ENCODE measurements around the gene PROX1. TPM values are rescaled to one million over a fixed set of nuclear protein-coding genes. Genes with fewer than 3 reads are reported as not detected.
A peak's percentile ranks its signal among the peaks of the same experiment; 100 is the strongest.

The PROX1 gene
- total RNA-seq, 3 donors from 2014 or later, result 1.8 to 7.5 (median 5.7) TPM

DNA sequence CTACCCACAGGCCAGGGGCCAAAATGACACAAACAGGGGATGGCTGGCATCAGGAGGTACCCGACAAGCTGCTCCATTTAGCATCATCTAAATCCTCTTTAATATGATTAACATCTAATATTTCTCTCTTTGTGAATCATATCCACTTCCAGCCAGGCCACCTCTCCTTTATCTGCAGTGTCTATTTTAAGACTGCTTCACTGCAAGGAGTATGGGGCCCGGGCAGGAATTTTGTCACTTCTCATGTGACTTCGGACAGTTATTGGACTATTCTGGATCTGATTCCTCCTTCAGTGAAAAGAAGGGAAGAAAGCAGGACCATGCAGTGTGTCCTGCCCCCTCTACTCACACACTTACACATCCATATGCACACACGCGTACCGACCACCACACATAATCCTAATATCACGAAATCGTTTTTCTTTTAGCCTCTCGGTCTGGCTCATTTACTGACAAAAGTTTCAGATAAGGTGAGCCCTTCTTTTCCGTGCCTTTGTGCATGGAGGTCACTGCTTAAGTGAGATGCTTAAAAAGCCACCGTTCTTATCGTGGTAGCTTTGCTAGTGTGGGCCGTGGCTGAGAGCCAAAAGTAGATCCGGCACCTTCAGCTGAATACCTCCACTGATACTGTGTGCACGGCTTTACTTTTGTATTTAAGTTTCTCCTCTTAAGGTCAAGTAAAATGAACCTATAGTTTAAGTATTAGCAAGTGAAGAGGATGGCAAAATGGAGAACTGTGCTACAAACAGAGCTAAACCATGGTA, 26.0 kb downstream of the PROX1 start:
- Histone ChIP-seq H3K4me3 (no peak overlapping the region), H3K4me1 (no peaks in the 10 kb centered on the region), H3K9me3 (no peaks in the 10 kb centered on the region), H3K27ac (no peak overlapping the region), H3K27me3 (no peaks in the 10 kb centered on the region), H3K36me3 (no peaks in the 10 kb centered on the region)
- intact Hi-C loops (cut with DNase I; ENCODE audit: low total_unique reads), result no loop called here
- DNase-seq (ENCODE audit: low spot score in 2 of 2), result no peak
- TF ChIP-seq POLR2A (IDR thresholded peaks at IDR 0.05), result no peak
- TF ChIP-seq CTCF (IDR thresholded peaks at IDR 0.05), result no peak
- TF ChIP-seq POLR2AphosphoS5 (IDR thresholded peaks at IDR 0.05), result no peak

DNA sequence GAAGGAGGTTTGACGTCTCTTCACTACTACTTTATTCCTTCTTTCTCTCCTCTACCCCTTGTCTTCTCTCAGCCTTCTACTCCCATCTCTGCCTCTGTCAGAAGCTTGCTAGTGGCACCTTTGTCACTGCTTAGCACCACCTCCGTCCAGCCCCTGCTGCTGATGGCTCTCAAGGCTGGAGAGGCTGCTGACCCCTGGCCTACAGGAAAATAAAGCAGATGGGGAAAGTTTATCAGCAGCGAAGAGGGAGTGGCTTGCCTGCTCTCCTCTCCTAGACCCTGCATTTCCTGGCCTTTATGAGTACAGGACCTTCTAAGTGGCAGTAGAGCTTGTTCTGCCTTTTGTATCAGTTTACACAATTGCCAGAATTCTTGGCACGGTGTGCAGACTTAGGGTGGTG, 27.0 kb downstream of the PROX1 start:
- Histone ChIP-seq H3K36me3 (no peaks in the 10 kb centered on the region), H3K27ac (no peak overlapping the region), H3K27me3 (no peaks in the 10 kb centered on the region), H3K4me3 (no peak overlapping the region), H3K4me1 (no peaks in the 10 kb centered on the region), H3K9me3 (no peaks in the 10 kb centered on the region)
- TF ChIP-seq POLR2AphosphoS5 (IDR thresholded peaks at IDR 0.05) (no peak), POLR2A (IDR thresholded peaks at IDR 0.05) (no peak), CTCF (IDR thresholded peaks at IDR 0.05) (no peak)
- intact Hi-C loops (cut with DNase I; ENCODE audit: low total_unique reads), result no loop called here
- DNase-seq (ENCODE audit: low spot score in 2 of 2), result no peak

DNA sequence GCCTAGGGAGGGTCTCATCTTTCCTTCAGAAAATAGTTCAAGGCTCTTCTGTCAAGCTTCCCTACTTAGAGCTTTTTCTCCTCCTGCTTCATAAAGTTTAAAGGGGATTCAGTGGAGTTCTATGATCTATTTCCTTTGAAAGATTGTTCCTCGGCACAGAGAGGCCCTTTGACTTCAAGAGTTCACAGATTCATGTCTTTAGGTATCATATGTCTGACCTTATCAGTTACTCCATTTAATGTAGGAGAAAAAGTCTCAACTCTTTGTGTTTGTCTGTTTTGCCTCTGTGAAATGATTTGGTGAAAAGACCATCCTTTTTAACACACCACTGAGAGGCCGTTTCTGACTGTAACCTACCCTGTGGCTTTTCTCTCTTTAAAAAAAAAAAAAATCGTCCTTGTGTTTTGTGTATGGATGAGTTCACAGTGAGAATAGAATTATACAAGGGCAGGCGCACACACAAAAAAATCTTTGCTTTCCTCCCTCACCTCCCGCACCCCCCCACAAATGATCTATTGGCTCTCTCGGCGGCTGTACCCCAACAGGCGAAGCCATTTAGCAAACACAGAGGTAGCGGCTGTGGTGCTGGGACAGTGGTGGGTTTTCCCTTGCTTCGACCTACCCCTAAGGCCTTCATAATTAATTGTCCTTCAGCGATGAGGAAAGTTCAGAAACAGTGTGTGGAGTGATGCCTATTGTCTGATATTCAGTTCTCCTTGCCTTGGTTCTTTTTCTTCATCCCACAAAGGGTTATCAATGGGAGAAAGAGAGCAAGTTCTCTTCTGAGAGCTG, 29.6 kb downstream of the PROX1 start:
- no peak overlapping the region for H3K27ac ChIP-seq
- H3K4me1 ChIP-seq, result no peaks in the 10 kb centered on the region
- no peak overlapping the region for H3K4me3 ChIP-seq
- H3K36me3 ChIP-seq, result no peaks in the 10 kb centered on the region
- no peaks in the 10 kb centered on the region for H3K27me3 ChIP-seq
- no peak for DNase-seq (ENCODE audit: low spot score in 2 of 2)
- intact Hi-C loops (cut with DNase I; ENCODE audit: low total_unique reads), result no loop called here
- no peaks in the 10 kb centered on the region for H3K9me3 ChIP-seq
- no peak for TF ChIP-seq POLR2A (IDR thresholded peaks at IDR 0.05)
- TF ChIP-seq CTCF (IDR thresholded peaks at IDR 0.05), result no peak
- TF ChIP-seq POLR2AphosphoS5 (IDR thresholded peaks at IDR 0.05), result no peak

DNA sequence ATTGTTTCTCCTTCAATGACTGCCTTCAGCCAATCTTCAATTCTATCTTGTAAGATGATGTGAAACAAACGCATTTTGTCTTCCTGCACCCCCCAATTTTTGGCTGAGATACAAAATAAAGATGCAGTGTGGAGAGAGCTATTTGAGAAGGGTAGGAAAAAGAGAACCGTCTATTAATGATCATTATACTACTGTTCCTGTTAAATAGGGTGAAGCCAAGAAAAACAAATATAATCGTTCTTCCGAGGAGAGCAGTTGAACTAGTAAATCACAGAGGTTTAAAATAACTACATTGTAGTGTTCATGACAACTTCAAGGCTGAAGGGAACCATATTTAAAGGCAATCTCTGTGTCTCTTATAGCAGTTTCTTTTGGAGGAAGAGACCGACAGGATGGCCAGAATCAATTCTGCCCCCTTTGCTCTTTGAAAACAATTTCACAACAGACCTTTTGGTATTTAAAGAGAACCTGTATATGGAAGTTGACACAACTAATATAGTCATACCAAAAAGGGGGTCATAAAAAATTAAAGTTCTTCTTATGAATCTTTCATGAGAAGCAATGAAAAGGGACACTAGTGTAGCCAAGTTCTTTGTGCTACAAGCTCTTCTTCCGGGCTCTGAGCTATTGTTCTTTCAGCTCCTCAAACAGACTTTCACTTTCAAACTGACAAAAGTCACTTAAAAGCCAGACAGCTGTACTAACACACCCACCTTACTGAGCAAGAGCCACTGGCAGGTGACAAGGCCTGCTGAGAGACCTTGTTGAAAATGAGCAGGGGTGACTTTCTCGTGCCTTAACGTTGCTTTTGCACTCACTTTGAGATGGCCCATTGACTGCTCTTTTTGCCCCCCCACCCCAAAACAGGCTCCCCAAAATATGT, 30.9 kb downstream of the PROX1 start:
- TF ChIP-seq POLR2A (IDR thresholded peaks at IDR 0.05), result no peak
- no peak for TF ChIP-seq POLR2AphosphoS5 (IDR thresholded peaks at IDR 0.05)
- TF ChIP-seq CTCF (IDR thresholded peaks at IDR 0.05), result no peak
- no peaks in the 10 kb centered on the region for H3K36me3 ChIP-seq
- H3K27ac ChIP-seq, result no peak overlapping the region
- peak overlapping the region in 1 of 3 donors; percentile 6 for H3K4me3 ChIP-seq
- intact Hi-C loops (cut with DNase I; ENCODE audit: low total_unique reads), result no loop called here
- H3K9me3 ChIP-seq, result no peaks in the 10 kb centered on the region
- no peak for DNase-seq (ENCODE audit: low spot score in 2 of 2)
- no peaks in the 10 kb centered on the region for H3K27me3 ChIP-seq
- no peaks in the 10 kb centered on the region for H3K4me1 ChIP-seq

All from breast epithelium (tissue), 4 donors.